ENCODE results near the gene RAB1B. TPM values are rescaled to one million over a fixed set of nuclear protein-coding genes. Genes with fewer than 3 reads are reported as not detected.

The RAB1B gene
- polyA plus RNA-seq (2012; ENCODE audit: missing spikeins) = 58.2 TPM

DNA sequence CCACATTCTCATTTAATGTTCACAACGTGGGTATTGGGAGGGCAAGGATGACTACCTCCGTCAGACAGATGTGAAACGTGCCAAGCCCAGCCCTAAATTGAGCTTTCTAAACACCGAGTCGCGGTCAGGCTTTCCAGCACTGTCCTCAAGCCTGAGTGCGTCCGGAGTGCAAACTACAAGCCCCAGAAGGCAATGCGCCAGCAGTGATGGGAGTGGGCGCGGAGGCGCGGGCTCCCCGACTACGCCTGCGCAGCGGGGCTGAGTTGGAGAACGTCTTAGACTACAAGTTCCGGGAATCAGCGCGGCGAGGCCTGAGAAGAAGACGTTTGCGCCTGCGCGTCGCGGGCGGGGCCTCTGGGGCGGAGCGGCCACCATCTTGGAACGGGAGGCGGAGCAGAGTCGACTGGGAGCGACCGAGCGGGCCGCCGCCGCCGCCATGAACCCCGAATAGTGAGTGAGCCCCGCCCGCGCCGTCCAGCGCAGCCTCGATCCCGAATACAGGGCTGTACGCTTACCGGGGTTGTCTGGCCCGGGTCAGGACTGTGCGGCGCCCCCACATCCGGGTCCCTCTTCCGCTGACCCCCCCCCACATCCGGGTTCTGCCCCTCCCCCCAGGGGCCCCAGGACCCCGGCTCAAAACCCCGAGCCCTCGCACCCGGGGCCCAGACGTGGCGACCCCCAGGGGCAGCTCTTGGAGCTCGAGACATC lies at the start of gene RAB1B:
RAB1B (plus strand) TSS at position 396 of the 708 bp plus-strand sequence; CDS start at position 437, 41 bp downstream.
- peak; percentile 96 for DNase-seq (ENCODE audit: insufficient read length)
- no peak for TF ChIP-seq TAF1 (IDR thresholded peaks at IDR 0.05; ENCODE audit: borderline replicate concordance, low read depth, low read length)
- peak; percentile 58 for TF ChIP-seq POLR2A (IDR thresholded peaks at IDR 0.05; ENCODE audit: low read depth, low read length)
- TF ChIP-seq POLR2AphosphoS5 (IDR thresholded peaks at IDR 0.05; ENCODE audit: low read depth, low read length) = peak; percentile 24; the same call in 1 of the 2 replicates
- FAIRE-seq = peak; percentile 100

DNA sequence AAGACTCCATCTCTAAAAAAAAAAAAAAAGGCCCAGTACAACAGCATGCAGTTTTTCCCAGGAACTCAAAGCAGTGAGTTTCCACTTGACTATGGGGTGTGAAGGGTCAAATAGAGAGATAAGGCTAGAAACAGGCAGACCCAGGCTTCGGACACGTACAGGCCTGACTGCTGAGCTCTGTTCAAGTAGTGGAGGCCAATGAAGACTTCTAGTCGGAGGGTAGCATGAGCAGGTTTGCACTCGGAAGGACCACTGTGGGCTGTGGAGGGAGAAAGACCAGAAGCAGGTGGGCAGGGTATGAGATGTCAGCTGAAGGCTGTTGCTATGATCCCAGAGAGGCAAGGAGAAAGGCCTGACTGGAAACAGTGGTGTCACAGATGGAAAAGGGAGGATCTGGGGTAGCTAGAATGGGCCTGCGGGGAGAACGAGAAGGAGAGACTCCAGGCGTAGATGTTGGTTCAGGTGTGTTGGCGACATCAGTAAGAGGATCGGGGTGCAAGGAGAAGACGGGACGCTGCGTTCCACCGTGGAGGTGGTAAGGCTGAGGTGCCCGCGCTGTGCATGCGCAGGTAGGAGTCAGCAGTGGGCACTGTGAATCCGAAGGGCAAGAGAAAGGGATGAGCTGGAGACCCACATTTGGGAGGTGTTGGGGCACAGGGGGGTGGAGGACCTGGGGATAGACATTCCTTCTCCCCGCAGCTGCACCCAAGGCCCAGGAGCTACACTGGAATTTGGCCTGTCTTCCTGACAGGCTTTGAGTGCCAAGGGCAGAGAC lies 49.4 kb upstream of the RAB1B start:
- TF ChIP-seq POLR2AphosphoS5 (IDR thresholded peaks at IDR 0.05; ENCODE audit: low read depth, low read length) (no peak), TAF1 (IDR thresholded peaks at IDR 0.05; ENCODE audit: borderline replicate concordance, low read depth, low read length) (no peak), POLR2A (IDR thresholded peaks at IDR 0.05; ENCODE audit: low read depth, low read length) (no peak)
- DNase-seq (ENCODE audit: insufficient read length) (no peak), FAIRE-seq (no peak)

DNA sequence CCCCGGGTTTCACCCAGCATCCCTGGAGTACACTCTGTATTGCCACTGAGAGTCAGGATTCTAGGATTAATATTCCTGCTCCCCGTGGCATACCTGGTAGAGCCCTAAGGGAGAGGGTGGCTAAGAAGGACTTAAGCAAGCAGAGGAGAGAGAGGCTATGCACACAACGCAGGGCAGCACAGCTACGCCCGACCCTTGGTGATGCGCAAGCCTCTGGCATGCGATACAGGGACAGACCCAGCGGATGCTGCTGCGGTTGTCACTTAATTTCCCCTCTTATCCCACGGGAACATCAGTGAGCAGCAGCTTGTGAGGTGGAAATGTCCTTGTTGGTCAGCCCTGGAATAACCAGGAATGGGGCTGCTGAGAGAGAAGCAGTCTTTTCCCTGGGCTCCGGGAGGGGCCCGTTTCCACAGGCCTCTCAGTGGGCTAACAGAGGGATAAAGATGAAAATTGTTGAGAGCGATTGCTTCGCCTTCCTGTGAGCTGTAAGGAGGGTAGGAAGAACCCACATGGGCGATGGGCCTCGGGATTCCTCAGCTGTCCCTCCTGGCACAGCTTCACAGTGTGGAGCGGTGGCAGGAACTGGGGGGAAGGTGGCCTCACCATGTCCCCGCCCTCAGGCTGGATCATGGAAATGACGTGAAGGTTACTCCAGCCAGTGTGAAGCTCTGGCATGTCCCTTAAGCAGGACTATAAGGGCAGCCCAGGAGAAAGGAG lies 48.4 kb upstream of the RAB1B start:
- DNase-seq (ENCODE audit: insufficient read length) = no peak
- FAIRE-seq = no peak
- no peak for TF ChIP-seq POLR2AphosphoS5 (IDR thresholded peaks at IDR 0.05; ENCODE audit: low read depth, low read length)
- no peak for TF ChIP-seq POLR2A (IDR thresholded peaks at IDR 0.05; ENCODE audit: low read depth, low read length)
- no peak for TF ChIP-seq TAF1 (IDR thresholded peaks at IDR 0.05; ENCODE audit: borderline replicate concordance, low read depth, low read length)

DNA sequence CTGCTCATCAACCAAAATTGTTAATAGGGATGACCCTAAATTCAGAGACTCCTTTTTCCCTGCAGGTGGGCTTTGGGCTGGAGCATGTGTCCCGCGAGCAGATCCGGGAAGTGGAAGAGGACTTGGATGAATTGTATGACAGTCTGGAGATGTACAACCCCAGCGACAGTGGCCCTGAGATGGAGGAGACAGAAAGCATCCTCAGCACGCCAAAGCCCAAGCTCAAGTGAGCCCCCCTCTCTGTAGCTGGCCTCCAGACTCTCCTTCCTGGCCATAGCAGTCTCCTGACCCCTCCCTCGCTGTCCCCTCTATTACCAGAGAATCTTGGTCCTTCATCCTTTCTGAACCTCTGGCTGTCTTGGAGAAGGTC lies 47.9 kb upstream of the RAB1B start:
- FAIRE-seq (no peak), DNase-seq (ENCODE audit: insufficient read length) (no peak)
- no peak for TF ChIP-seq POLR2A (IDR thresholded peaks at IDR 0.05; ENCODE audit: low read depth, low read length)

DNA sequence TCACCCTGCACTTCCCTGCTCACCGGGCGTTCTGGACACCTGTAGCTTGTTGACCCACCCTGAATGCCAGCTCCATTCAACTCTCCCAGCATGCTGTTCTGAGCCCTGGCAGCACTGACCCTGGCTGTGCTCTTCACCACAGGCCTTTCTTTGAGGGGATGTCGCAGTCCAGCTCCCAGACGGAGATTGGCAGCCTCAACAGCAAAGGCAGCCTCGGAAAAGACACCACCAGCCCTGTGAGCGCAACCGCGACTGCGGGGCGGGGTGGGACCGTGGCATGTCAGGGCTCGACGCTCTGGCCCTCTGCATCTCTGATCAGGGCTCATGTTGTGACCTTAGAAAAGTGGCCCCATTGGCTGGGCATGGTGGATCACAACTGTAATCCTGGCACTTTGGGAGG lies 47.4 kb upstream of the RAB1B start:
- TF ChIP-seq POLR2AphosphoS5 (IDR thresholded peaks at IDR 0.05; ENCODE audit: low read depth, low read length) (no peak), POLR2A (IDR thresholded peaks at IDR 0.05; ENCODE audit: low read depth, low read length) (no peak), TAF1 (IDR thresholded peaks at IDR 0.05; ENCODE audit: borderline replicate concordance, low read depth, low read length) (no peak)
- peak; percentile 24 for FAIRE-seq
- no peak for DNase-seq (ENCODE audit: insufficient read length)

DNA sequence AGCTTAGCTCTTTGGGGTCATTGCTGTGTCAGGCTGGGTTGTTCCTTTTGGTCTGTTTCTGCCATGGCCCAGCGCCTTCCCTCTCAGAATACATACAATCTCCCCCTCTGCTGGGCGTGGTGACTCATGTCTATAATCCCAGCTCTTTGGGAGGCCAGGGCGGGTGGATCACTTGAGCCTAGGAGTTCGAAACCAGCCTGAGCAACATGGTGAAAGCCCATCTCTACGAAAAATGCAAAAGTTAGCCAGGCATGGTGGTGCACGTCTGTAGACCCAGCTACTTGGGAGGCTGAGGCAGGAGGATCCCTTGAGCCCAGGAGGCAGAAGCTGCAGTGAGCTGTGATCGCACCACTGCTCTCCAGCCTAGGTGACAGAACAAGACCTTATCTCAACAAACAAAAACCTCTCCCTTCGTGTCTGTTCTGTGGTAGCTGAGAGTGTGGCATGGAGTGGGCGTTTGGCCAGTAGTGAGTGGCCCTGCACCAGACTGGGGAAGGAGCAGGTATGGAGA lies 46.7 kb upstream of the RAB1B start:
- DNase-seq (ENCODE audit: insufficient read length) (no peak), FAIRE-seq (no peak)
- TF ChIP-seq TAF1 (IDR thresholded peaks at IDR 0.05; ENCODE audit: borderline replicate concordance, low read depth, low read length) (no peak), POLR2AphosphoS5 (IDR thresholded peaks at IDR 0.05; ENCODE audit: low read depth, low read length) (no peak), POLR2A (IDR thresholded peaks at IDR 0.05; ENCODE audit: low read depth, low read length) (no peak)

DNA sequence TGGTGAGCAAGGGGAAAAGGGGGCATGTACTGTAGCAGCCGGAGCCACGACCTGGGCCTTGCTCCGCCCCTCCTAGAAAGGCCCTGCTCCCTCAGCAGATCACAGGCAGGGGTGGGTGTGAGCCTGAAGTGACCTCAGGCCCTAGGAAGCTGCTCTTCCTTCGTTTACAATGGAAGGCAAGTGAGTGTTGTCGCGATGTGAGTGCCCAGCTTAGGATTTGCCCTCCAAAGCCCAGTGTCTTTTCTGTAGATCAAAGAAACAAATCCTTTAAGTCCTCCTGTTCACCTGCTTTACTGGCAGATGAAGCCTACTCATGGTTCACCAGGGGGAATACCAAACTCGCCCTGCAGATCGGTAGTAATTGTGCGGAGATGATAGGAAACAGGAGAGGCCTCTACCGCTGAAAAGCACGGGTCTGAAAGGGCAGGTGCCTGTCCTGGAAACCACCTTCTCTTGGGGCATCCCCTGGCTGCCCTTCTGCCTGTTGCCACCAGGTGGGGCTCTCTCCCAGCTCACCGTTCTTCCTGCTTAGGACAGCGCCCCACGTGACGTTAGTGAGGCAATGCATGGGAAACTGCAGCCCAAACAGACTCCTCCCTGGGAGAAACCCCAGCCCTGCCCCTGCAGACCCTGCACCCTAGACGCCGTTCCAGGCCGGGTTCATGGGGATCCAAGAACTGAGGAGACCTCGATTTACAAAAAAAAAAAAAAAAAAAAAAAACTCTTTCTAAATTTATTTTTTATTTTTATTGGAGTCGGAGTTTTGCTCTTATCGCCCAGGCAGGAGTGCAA lies 45.9 kb upstream of the RAB1B start:
- TF ChIP-seq POLR2AphosphoS5 (IDR thresholded peaks at IDR 0.05; ENCODE audit: low read depth, low read length) = peak; percentile 16; the same call in 1 of the 2 replicates
- no peak for TF ChIP-seq TAF1 (IDR thresholded peaks at IDR 0.05; ENCODE audit: borderline replicate concordance, low read depth, low read length)
- TF ChIP-seq POLR2A (IDR thresholded peaks at IDR 0.05; ENCODE audit: low read depth, low read length) = no peak; the same call in 1 of the 2 replicates
- FAIRE-seq = peak; percentile 100
- peak; percentile 78 for DNase-seq (ENCODE audit: insufficient read length)

DNA sequence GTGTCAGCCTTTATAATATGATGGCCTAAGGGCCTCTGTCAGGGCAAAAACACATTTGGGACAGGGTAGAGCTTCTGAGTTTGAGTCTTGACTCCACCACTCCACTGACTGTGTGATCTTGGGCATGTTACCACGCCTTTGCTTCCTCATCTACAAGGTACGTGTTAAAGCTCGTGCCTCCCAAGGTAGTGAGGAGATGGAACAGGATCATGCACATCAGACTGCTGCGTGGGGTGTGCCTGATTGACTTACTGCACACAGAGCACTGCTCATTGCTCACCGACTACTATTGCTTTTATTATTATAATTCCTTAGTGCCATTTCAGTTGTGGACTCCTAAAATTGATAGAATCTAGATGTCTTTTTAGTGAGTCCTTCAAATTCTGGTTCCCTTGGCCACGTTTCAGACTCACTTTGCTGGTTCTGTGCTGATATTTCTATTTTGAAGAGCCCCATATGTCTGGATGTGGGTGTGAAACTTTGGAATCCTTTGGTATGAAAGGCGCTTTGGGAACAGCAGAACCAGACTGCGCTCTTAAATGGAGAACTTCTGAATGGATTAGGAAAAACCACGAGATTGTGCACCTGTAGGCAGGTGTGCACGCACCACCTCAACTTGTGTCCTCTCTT lies 44.1 kb upstream of the RAB1B start:
- no peak for TF ChIP-seq POLR2A (IDR thresholded peaks at IDR 0.05; ENCODE audit: low read depth, low read length)
- no peak for TF ChIP-seq POLR2AphosphoS5 (IDR thresholded peaks at IDR 0.05; ENCODE audit: low read depth, low read length)
- no peak for TF ChIP-seq TAF1 (IDR thresholded peaks at IDR 0.05; ENCODE audit: borderline replicate concordance, low read depth, low read length)
- FAIRE-seq = no peak
- no peak for DNase-seq (ENCODE audit: insufficient read length)

DNA sequence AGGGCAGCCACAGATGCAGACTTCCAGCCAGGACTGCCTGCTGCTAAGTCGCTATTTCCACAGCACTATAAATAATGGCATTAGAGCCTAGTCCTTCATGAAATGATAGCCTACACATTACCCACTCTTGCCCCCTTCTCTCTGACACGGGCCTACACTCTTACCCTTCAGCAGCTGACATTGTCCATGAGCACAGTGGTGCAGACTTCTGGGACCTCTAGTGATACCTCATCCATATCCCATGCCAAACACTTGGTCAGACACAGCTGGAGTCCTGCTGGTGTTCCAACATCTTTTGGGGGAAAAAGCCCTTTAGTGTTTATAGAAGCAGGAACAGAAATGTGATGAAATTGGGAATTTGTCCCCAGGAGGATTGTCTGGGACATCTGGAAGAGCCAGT lies 43.4 kb upstream of the RAB1B start:
- FAIRE-seq (no peak), DNase-seq (ENCODE audit: insufficient read length) (no peak)
- TF ChIP-seq TAF1 (IDR thresholded peaks at IDR 0.05; ENCODE audit: borderline replicate concordance, low read depth, low read length) = no peak
- no peak for TF ChIP-seq POLR2AphosphoS5 (IDR thresholded peaks at IDR 0.05; ENCODE audit: low read depth, low read length)
- TF ChIP-seq POLR2A (IDR thresholded peaks at IDR 0.05; ENCODE audit: low read depth, low read length) = no peak

DNA sequence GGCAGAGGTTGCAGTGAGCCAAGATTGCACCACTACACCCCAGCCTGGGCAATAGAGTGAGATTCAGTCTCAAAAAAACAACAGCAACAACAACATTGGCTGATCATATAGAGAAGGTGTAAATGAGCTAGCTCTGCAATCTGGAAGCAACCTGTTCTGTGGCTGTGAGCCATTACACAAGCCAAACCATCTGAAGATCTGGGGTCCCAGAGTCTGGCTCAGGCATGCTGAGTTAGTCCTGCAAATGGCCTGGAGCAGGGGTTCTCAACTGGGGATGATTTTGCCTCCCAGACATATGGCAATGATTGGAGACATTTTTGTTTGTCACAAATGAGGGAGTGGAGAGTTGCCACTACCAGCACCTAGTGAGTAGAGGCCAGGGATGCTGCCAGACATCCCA lies 42.3 kb upstream of the RAB1B start:
- FAIRE-seq (no peak), DNase-seq (ENCODE audit: insufficient read length) (no peak)
- TF ChIP-seq POLR2A (IDR thresholded peaks at IDR 0.05; ENCODE audit: low read depth, low read length) (no peak), POLR2AphosphoS5 (IDR thresholded peaks at IDR 0.05; ENCODE audit: low read depth, low read length) (no peak), TAF1 (IDR thresholded peaks at IDR 0.05; ENCODE audit: borderline replicate concordance, low read depth, low read length) (no peak)
